NAMALWA (cell line): Measurements from ENCODE around the gene SORD.
A peak's percentile ranks its signal among the peaks of the same experiment; 100 is the strongest.
"Not testable (repeated sequence)": the region's sequence is repeated elsewhere in the genome, so short reads cannot be mapped to it uniquely, and the experiment has no call there.

Experiments
- DNase-seq: peaks from one replicate; pipeline ENCODE4 v3.0.0-alpha.2; 2015; ENCODE audit warnings: low spot score

The SORD gene

GRCh38 chr15:45062301-45062700, 39.3 kb downstream of the SORD start:
- not testable (repeated sequence) for DNase-seq

DNA sequence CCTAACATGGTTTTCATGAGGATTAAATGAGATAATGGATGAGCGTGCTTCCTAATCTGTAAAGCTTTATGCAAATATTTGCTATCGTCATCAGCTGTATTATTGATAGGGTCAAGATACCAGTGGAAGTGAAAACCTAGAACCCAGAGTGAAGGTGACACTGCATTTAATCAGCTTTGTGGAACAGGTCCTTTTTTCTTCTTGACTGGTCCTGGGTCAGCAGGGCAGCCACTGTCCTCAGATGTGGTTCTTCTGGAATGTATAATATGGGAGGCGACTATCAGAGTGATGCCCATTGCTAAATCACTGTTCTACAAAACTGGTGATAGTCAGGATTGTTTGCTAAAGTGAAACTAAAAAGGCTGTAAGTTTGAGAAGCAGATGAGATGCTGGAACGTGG, 41.4 kb downstream of the SORD start:
- no peak for DNase-seq

GRCh38 chr15:45069942-45070360, 47.0 kb downstream of the SORD start:
- DNase-seq, result not testable (repeated sequence)

GRCh38 chr15:45073602-45074001, 50.6 kb downstream of the SORD start:
- not testable (repeated sequence) for DNase-seq

DNA sequence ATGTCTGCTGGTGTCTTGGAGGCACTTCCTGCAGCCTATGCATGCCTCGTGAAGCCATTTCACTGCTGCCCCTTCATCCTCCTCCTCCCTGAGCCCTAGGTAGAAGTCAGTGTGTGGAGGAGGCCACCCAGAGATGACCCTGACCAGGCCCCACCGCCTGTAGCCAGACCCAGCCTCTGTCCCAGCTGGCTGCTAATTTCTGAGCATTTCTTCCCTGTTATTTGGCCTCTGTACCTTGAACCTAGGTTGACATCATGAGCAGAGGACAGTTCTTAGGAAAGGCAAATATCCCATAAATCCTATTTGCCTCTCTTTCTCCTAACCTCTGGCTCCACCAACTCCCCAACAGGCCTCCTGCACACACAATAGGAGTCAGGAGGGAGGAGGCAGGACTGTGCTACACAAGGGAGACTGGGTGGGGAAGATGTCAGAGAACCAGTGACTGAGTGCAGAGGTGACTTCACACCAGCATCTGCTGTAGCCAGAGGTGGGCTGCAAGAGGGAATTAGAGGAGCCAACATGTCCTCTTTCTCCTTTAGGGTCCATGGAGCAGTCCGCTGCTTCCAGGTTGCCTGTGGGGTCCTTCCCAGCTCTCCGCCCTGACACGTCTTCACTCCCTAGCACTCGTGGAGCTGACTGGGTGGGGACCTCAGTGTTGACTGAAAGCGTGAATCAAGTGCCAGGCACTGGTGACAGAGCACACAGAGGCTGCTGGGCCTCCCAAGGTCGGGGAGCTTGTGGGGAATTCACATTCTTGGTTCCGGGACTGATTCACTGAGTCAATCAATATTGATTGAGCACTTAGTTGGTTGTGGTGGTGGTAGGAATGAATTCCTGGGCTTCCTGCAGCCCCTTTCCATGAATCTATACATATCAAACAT, 52.7 kb downstream of the SORD start:
- DNase-seq, result not testable (repeated sequence)

DNA sequence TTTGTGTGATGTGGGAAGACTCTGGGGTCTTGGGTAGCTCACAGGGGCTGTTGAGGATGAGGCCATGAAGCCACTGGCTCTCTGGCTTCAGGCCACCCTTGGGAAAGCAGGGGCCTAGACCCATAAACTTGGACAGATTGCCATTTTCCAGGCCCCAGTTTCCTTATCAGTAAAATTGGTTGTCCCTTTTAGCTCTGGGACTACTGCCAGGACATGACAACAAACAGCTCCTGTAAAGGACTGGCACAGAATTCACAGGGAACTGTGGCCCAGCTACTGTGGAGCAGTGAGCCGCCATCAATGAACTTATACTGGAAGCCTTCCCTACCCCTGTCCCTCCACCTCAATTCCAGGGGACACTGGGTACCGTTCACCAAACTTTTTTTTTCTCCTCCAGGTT, 54.4 kb downstream of the SORD start:
- not testable (repeated sequence) for DNase-seq

DNA sequence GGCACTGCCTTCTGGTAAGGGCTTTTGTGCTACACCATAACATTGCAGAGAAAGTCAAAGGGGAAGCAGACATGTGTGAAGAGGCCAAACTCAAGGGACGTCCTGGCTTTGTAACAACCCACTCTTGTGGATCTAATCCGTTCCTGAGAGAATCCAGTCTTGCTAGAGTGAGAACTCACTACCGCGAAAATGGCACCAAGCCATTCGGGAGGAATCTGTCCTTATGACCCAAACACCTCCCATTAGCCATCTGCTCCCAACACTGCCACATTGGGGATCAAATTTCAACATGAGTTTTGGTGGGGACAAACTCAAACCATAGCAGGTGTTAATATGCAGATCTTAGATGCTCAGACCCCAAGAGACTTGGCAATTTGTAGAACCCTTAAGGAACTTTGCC, 56.2 kb downstream of the SORD start:
- DNase-seq, result not testable (repeated sequence)

DNA sequence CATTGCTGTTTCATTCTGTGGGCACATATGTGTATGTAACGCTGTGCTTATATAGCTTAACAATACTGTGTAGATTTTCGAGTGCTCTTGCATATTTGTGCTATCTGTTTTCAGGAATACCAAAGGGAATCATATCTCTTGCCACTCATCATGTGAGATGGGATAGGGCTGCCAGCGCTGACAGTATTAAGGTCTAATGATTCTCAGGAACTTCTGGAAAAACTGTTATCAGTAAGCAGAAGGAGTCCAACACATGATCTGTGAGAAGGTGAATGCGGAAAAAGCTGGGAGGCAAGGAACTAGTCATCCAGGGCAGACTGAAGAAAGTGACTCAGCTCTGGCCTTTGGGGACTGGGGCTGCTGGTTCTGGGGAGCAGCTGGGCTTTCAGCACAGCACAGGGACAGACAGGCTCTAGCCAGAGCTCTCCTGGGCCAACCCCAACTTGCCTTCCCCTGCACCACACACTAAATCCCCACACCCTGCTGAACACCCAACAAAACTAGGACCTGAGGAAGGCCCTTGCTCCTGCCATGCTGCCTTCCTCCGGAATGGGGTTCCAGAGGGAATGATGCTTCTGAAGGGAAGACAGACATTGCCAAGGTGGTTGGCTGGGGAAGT, 56.7 kb downstream of the SORD start:
- not testable (repeated sequence) for DNase-seq

DNA sequence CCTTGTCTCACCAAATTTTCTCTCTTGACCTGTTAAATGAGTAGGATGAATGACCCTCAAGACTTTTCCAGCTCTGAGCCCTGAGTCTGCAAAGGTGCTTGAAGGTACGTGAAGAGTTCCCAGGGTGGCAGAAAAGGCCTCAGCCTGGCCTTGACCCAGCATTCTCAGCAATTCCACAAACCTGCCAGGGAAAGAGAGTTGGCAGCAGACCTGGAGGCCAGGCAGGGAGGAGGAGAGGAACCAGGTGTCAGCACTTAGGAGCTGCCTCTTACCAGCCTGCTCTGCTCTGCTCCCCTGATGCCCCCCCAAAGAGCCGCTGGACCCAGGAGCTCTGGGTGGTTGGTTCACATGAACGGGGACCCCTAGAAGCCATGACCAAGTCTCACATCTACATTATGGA, 57.6 kb downstream of the SORD start:
- DNase-seq, result not testable (repeated sequence)

GRCh38 chr15:45082412-45082811, 59.4 kb downstream of the SORD start:
- not testable (repeated sequence) for DNase-seq

- DNase-seq, result no peak
Measured at GRCh38 chr15:45083223-45083622, 60.2 kb downstream of the SORD start.

DNA sequence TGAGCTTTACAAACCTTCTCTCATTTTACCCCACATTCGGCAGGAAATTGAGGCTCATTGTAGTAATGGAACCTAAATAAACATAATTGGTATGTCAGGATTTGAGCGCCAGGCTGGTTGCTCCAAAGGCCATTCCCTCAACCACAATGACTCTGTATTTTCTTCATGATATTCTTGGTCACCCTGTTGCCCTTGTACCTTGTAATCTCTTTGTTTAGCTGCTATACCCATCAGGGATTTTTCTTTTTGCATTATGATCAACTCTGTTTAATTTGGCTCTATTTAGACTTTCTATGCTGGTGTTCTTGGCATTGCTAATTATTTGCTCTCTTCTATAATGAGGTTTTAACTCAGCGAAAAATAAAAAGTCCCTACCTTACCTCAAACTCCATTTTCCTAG, 61.2 kb downstream of the SORD start:
- no peak for DNase-seq

DNA sequence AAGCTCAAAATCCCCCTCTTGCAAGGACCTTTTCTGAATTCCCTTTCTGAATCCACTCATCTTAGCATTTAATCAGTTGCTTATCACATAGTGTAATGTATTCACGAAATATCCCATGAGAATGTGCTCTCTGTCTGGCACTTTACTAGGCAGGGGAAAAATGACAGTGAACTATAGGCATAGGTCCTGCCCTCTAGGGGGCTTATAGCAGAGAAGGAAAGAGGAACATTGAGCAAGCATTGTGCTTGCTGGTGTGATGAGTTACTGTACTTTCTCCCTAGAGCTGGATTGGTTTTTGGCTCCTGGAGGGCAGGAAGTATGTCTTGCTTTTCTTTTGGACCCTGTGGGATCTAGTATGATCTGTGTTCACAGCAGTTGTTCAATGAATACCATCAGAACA, 64.5 kb downstream of the SORD start:
- peak; percentile 26 for DNase-seq

DNA sequence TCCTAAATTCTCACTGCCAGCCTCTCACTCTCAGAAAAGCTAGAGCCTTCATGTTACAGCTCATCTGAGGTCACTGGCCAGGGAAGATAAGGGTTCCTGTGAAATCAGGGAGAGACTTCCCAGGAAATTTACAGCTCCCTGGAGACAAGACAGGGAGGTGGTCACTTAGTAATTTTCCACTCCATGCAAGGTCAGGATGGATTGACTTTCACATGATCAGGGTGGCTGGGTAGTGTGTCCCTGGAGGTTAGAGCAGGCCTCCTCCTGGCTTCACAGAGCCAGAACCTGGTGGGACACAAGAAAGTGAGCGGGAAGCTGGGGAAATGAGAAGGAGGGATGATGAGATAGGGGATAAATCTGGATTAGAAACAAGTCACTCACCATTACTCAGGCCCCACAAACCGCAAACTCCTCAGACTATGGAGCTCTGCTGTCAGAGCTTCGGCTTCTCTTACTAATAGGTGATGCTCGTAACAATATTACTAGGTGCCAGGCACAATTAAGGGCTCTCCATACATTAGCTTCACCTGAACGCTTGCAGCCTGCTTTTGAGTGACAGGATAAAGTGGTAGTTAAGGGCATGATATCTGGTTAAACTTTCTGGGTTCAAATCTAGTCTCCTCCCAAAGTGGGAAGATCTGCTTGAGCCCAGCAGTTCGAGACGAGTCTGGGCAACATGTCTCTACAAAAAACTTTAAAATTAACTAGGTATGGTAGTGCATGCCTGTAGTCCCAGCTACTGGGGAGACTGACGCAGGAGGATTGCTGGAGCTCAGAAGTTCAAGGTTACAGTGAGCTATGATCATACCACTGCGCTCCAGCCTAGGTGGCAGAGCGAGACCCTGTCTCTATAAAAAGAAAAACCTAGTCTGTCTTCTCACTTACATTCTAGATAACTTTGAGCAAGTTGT, 66.1 kb downstream of the SORD start:
- DNase-seq, result no peak

- no peak for DNase-seq
Measured at GRCh38 chr15:45089712-45090373, 66.8 kb downstream of the SORD start.

DNA sequence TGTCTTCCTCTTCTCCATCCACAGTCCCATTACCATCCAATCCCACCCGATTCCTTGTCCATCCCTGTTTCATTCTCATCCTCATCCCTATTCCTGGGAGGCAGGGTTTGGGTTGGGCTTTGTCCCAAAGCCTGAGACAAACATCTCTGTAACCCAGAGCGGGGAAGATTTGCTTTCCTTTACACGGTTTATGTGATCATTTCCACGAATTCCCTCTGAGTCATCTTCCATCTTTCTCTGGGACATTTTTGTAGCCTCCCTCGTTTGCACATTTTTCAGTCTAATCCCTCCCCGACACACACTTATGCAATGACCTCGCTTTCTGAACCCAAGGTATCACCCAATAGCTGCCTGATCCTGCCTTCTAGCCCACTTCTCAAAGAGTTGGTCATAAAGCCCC, 68.2 kb downstream of the SORD start:
- DNase-seq, result no peak

- DNase-seq, result no peak
Measured at GRCh38 chr15:45091576-45091975, 68.6 kb downstream of the SORD start.

DNA sequence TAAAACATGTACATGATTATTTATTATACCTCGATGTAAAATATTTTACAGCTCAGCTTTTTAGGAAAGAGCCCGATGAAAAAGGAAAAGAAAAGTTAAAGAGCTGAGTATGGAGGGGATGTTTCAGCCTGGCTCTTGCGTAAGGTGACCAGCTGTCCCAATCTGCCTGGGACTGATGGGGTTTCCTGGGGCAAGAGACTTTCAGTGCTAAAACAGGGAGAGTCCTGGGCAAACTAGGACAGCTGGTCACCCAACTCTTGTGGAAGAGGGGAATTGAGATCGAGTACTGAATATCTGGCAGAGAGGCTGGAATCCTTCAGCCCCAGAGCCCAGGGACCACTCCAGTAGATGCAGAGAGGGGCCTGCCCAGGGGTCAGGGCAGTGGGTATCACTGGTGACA, 70.0 kb downstream of the SORD start:
- DNase-seq, result no peak

GRCh38 chr15:45093622-45094357, 70.8 kb downstream of the SORD start:
- DNase-seq, result no peak

DNA sequence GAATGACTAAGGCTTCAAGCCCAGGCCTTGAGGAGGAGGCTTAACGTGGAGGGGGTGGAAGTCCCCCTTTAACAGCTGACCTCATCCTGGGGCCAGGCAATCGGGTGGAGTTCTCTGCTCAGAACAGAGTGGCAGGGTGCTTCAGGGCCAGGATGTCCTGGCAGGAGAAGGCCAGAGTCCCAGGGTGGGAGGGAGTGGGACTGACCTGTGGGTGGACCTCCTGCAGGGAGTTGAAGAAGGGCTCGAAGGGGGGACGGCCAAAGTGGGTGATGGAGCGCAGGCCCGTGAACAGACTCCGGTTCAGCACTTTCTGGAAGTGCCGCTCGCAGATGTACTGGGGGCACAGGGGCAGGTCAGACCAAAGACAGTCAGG, 71.3 kb downstream of the SORD start:
- DNase-seq, result no peak

DNA sequence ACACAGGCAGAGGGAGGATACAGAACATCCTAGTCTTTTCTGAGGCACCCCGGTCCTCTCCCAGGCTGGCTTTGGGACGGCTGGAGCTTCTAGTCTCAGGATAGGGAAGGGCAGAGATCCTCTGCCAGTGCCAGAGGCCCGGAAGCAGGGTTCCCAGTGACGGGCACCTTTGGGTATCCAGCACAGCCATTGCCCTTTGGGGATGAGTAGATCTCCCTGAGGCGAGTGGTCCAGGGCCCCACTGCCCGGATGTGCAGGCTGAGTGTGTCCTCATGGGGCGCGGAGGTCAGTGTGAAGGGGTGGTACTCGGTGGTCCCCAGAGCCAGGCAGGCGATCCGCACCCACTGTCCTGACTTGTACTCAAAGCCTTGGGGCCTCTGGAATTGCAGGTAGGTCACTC, 72.7 kb downstream of the SORD start:
- no peak for DNase-seq
